Activated naive CD4-positive, alpha-beta T cell treated with anti-CD3 and anti-CD28 coated beads, Interleukin-2, amount 10 ng/mL, durations not matched to agents 5 hours and 36 hours (primary cell): ENCODE measurements around the gene OR4C16. TPM values are rescaled to one million over a fixed set of nuclear protein-coding genes. Genes with fewer than 3 reads are reported as not detected.

Experiments used
- total RNA-seq, 2 experiments: library from RNA; stranded (reverse); gene quantifications; one replicate each; pipeline ENCODE4 v1.2.3, GENCODE V29; 2021

OR4C16 gene
- total RNA-seq, result not detected

GRCh38 chr11:55571828-55572227, at the start of gene OR4C16:
OR4C16 (plus strand) TSS chr11:55572128; CDS start chr11:55572128, 0 bp downstream.

GRCh38 chr11:55554169-55554568, 17.8 kb upstream of the OR4C16 start, which contains the start of gene OR4C15:
OR4C15 (plus strand) TSS chr11:55554469; CDS start chr11:55554469, 0 bp downstream.

DNA sequence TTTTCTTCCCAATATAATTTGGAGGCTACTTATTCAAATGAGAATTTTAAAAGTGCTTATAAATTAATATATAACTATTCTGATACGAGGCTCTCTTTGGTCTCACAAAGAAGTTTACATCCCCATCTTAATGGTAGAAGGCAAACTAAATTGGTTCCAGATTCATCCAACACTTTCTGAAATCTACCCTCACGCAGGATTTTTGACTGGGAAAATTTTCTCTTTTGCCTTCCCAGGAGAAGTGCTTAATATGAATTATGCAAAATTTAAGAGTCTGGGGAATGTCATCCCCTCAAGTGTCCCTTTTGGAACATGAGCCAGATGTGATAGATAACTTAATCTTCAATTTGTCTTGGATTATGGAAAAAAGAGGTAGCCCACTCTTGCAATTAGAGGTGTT, 35.6 kb downstream of the OR4C16 start, which contains the start of gene OR4C11:
OR4C11 (minus strand) TSS at position 101 of the 400 bp plus-strand sequence. CDS start 3,272 bp downstream, outside the sequence.

Other genes starting within 250 kb of the OR4C16 start
- gene OR4A16, start 228.9 kb upstream of the OR4C16 start, total RNA-seq, result not detected
- gene OR4A15, start 204.2 kb upstream of the OR4C16 start, total RNA-seq, result not detected
- not detected for gene OR4C15, start 17.7 kb upstream of the OR4C16 start, total RNA-seq
- gene OR4C11, start 35.5 kb downstream of the OR4C16 start, total RNA-seq, result not detected
- not detected for gene OR4P4, start 63.0 kb downstream of the OR4C16 start, total RNA-seq
- gene OR4S2, start 76.2 kb downstream of the OR4C16 start, total RNA-seq, result not detected
- gene OR4C6, start 90.1 kb downstream of the OR4C16 start, total RNA-seq, result not detected
- not detected for gene OR5D13, start 201.3 kb downstream of the OR4C16 start, total RNA-seq
- not detected for gene OR5D14, start 223.4 kb downstream of the OR4C16 start, total RNA-seq
- not detected for gene OR5L1, start 239.2 kb downstream of the OR4C16 start, total RNA-seq
- gene OR5D18, start 247.5 kb downstream of the OR4C16 start, total RNA-seq, result not detected